Amniotic stem cell (primary cell): ENCODE data around the gene PTPRT.

Source experiments
- DNase-seq: peaks from one replicate; lab custom pipeline; 2025; lab: John Stamatoyannopoulos, UW

Gene PTPRT

GRCh38 chr20:42795111-42795695, 394.5 kb downstream of the PTPRT start:
- no peak for DNase-seq

GRCh38 chr20:42792052-42792451, 397.7 kb downstream of the PTPRT start:
- DNase-seq, result no peak

GRCh38 chr20:42790111-42790510, 399.6 kb downstream of the PTPRT start:
- no peak for DNase-seq

DNA sequence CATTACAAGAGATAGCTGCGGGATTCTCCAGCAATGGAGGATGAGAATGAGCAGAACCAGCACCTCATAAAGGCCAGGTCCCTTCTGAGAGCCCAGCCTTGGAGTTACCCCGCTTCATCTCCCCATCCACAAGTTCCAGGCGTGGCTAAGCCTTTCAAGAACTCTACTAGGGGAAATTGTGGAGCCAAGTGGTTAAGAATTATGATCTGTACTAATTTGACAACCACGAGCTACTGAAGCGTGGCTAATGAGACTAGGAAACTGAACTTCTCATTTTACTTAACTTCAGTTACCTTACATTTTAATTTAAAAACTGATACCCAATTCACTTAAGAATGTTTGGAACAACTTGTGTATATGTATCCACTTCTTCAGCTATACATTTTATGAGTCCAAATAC, 401.0 kb downstream of the PTPRT start:
- no peak for DNase-seq

DNA sequence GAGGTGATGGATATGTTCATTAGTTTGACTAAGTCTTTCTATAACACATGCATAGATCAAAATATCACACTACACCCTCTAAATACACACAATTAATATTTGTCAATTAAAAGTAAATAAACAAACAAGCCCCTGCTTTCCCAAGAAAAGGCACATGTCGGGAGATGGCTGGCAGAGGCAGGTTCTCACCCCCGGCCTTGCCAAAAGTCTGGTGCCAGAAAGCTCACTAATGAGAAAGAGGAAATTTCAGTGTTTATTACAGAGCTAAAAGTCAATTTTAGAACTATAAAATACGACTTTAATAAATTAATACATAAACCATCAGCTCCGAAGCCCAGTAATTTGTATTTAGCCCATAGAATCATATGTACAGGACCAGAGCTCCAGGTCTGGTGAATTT, 404.7 kb downstream of the PTPRT start:
- DNase-seq, result no peak

DNA sequence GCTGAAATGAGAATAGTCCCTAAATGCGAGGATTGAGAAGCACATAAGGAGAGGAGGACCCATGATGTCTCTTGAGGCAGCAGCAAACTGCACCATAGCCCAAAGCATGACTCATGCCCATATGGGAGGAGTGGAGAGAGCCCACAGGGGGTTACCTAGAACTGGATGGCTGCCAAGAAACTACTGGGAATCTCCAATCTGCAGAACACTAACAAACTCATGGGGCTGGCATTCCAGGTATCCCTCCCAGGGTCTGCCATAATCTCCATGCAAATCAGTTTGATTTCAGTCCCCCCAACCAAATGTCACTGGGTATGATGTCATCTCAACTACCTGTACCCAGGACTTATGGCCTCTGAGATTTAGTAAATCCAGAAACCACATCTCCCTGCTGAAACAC, 410.5 kb downstream of the PTPRT start:
- no peak for DNase-seq

DNA sequence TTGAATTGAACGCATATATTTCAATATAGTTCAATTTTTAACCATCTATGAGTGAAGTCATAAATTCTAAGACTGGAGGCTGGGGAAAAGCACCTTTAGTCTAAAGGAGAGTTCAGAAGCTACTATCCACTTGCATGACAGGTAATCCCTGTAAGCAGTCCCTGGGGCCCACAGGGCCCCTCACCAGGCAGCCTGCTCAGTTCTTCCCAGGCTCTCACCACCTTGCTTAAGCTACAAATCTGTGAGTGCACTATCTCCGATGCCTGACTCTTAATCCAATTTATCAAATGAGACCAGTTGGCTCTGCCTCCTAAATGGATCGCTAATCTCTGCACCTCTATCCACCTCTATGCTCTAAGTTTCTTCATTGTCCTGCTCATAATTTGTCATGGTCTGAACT, 413.8 kb downstream of the PTPRT start:
- DNase-seq, result no peak

- no peak for DNase-seq
Measured at GRCh38 chr20:42775037-42775436, 414.7 kb downstream of the PTPRT start.

GRCh38 chr20:42763015-42763414, 426.7 kb downstream of the PTPRT start:
- DNase-seq, result no peak

GRCh38 chr20:42756991-42757390, 432.7 kb downstream of the PTPRT start:
- DNase-seq, result no peak

- no peak for DNase-seq
Measured at GRCh38 chr20:42754706-42755105, 435.0 kb downstream of the PTPRT start.

- DNase-seq, result no peak
Measured at GRCh38 chr20:42752620-42753019, 437.1 kb downstream of the PTPRT start.

- DNase-seq, result no peak
Measured at GRCh38 chr20:42749556-42749955, 440.1 kb downstream of the PTPRT start.

- no peak for DNase-seq
Measured at GRCh38 chr20:42747765-42748411, 441.8 kb downstream of the PTPRT start.

- DNase-seq, result no peak
Measured at GRCh38 chr20:42744756-42745465, 444.8 kb downstream of the PTPRT start.

DNA sequence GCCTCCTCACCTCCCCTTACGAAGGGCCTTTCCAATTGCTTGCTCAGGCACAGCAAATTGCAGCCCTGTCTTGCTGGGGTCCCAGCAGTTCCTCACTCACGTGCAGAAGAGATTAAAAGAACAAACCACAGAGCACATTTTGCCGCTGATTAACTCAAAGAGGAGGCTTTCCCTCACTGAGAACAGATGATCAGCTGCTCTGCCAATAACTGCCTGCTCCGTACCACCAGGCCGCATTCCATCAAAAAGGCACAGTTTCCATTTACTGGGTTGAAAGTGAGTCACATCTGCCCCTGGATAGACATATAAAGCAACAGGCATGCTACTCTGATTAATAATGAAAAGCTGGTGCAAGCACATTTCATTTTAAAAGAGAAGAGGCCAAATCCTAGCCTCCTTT, 446.8 kb downstream of the PTPRT start:
- no peak for DNase-seq

- DNase-seq, result no peak
Measured at GRCh38 chr20:42741906-42742305, 447.8 kb downstream of the PTPRT start.

GRCh38 chr20:42740226-42740870, 449.4 kb downstream of the PTPRT start:
- DNase-seq, result no peak

- DNase-seq, result no peak
Measured at GRCh38 chr20:42739683-42740082, 450.0 kb downstream of the PTPRT start.

GRCh38 chr20:42735539-42735938, 454.2 kb downstream of the PTPRT start:
- DNase-seq, result no peak

DNA sequence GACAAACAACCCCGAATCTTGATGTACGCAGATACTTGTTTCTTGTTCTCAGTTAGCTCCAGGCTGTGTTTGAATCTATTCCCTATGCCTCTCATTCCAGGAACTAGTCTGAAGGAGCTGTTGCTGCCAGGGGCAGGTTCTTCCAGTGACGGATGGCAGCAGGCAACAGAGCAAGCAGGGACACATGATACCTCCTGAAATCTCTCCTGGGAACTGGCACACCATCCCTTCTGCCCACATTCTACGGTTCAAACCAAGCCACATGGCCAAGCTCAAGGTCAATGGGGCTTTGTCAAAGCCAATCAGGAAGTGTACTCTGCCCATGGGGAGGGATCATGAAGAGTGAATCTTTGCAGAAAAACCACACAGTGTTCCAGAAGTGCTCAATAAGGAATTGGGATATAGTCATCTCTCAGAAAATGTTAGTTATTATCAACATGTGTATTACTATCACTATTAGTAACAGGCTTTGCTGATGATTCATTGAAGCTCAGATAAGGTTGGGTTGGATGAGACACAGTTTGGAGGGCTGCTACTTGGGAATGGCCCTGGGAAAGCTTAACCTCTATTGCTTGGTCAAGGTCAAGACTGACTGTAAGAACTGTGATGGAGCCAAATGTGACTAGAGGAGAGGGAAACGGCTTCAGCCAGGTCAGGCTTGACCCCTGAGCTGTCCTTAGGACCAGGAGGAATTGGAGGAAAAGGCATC, 454.9 kb downstream of the PTPRT start:
- DNase-seq, result no peak

- no peak for DNase-seq
Measured at GRCh38 chr20:42721923-42722322, 467.8 kb downstream of the PTPRT start.
